CMK (cell line): ENCODE data around the gene CCN6.
"Not testable (repeated sequence)": the region's sequence is repeated elsewhere in the genome, so short reads cannot be mapped to it uniquely, and the experiment has no call there.

ENCODE experiments used
- DNase-seq: peaks from one replicate; pipeline ENCODE4 v3.0.0-alpha.2; 2010; ENCODE audit warnings: low read depth

The CCN6 gene

DNA sequence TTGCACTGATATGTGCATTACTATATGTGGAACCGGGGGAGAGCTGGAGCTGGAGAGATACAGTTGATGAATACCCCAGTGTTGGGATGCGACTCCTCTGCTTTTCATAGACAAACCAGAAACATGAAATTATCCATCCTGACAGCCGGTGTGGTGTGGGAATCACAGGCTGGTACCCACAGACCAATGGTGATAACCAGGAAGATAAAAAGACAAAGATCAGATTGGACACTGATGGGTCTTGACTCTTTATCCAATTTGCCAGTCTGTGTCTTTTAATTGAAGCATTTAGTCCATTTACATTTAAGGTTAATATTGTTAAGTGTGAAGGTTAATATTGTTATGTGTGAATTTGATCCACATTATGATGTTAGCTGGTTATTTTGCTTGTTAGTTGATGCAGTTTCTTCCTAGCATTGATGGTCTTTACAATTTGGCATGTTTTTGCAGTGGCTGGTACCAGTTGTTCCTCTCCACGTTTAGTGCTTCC is 2.6 kb upstream of the CCN6 start:
- not testable (repeated sequence) for DNase-seq

DNA sequence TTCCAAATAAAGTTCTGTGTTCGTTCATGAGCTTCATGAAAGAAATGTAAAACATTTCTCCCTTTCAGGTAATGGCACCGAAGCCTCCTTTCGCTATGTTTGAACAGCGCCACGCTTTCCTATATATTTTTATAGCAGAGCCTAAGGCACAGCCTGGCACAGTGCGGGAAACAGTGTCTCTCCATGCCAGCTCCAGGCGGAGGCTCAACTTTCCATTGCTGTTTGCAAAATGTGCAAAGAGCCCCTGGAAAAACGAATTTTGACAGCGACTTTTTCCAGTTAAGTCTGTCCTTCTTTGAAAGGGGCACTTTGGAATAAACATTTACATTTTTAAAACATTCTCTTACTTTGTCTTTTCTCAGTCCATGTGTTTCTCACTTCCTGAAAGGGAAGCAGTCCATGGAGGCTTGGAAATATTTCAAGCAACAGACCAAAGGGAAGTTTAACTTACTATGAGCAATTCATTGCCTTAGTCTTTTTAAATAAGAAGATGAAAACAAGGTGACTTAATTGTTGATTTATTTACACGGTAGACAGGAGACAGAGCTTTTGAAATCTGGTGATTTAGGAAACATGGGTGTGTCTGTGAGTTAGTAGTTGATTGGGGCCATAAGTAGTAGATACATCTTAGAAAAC is 769 bp downstream of the CCN6 start:
- no peak for DNase-seq

DNA sequence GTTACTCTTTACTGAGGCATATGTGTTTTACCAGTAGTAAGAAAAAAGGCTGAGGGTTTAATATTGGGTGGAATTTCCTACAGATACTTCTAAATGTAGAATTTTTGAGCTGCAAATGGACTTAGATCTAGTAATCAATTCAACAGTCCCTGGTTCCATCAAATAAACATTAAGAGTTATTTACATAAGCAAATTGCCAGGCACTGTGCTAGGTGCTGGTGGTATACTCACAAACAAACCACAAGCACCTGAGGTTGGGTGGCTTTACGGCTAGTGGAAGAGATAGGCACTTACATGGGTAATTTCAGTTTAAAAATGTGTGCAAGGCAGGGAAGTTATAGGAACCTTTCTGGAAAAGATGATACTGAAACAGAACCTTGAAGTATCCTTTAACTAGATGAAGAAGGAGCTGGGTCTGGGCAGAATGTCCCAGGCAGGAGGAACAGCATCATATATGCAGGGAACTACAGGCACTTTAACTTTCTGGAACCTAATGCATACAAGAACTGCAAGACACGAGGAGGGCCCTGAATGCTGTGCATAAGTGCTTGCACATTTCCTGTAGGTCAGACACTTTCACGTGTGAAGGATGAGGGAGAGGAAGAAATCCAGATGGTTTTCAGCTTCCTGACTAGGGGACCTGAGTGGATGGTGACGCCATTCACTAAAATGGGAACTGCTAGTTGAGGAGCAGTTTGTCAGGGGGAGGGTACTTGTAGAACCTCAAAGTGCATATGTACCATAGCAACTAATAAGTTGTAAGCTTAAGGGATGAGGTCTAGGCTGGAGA is 4.5 kb downstream of the CCN6 start:
- no peak for DNase-seq

DNA sequence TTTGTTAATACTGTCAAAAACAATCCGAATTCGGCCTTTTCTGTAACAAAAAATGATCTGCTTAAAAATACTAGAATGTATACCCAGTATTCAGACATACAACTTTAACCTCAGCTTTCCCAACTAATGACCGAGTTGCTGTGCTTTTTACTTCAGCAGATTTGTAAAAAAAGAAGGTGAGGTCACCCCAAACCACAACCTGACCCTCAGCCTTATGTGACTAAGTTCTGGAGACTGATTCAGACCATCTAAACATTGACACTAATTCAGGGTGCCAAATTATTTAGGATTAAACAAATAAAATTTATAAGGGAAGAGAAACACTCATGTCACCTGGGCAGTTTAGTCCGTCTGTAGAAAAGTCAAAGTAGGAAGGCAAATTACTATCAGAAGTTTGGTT is 7.7 kb downstream of the CCN6 start:
- no peak for DNase-seq

DNA sequence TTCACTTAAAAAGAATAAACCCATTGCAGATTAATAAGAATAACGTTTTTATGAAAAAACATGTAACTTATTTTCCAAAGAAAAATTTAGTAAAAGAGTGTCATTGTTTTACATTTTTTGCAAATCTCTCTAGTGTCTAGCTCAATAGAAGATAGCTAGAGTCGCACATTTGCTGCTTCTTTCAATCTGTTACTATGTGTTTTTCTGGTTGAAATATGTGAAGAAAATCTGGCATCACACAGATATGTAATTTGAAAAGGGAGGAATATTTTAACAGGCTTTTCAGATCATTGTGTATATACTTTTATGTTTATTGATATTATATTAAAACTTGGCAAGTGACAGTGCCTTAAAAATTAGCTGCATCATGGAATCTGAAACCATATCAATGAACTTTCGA is 9.1 kb downstream of the CCN6 start:
- DNase-seq, result no peak

DNA sequence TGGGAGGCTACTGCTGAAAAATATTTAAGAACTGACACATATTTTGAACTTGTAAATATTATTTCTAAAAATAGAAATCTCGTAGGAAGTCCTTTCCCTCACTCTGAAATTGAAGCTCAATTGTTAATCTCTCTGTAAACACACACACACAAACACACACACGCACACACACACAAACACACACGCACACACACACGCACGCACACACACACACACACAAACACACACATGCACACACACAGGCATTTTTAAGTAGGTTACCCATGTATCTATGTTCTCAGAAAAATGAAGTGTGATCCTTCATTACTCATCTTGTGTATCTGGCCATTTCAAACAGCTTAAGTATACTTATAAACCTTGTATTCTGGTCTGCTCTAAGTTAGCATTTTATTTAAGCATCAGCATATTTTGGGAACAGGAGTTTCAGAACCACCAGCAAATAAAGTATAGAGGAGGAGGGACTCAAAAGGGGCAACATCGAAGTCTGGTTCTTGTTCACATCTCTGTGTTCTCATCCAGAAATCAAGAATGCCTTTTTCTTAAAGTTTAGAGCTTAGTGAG is 11.6 kb downstream of the CCN6 start:
- DNase-seq, result no peak

DNA sequence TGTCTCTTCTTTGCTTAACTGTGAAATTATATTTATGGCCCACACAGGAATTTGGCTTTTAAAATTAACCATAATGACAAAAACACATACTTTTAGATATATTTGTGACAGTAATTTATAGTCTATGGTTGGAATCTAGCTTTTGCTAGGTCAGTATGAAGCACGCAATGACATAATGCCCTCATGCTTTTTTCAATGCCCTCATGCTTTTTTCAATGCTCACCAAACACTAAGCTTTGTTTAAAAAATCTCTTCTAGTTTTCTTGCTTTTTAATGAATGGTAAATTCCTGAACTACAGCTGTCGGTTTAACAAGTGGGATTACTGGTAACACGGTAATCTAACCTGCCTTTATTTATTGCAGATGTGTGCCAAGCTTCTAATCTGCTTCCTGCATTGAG is 12.7 kb downstream of the CCN6 start:
- DNase-seq, result no peak

DNA sequence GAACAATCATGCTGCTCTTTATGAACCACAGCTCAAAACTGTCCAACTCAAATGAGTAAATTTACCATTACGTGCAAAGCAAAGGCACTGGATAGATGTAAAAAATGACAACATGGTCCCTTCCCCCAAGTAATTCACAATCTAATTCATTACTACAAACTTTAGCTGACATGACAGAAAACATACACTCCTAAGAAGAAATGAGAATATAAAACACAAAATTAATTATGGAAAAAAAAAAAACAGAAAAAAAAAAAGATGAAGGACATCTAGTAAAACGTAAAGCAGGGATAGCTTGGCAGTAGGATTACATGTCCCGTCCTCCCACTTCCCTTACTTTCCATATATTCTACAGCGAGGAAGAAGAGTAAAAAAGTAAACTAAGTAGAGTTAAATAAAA is 27.7 kb downstream of the CCN6 start:
- no peak for DNase-seq

DNA sequence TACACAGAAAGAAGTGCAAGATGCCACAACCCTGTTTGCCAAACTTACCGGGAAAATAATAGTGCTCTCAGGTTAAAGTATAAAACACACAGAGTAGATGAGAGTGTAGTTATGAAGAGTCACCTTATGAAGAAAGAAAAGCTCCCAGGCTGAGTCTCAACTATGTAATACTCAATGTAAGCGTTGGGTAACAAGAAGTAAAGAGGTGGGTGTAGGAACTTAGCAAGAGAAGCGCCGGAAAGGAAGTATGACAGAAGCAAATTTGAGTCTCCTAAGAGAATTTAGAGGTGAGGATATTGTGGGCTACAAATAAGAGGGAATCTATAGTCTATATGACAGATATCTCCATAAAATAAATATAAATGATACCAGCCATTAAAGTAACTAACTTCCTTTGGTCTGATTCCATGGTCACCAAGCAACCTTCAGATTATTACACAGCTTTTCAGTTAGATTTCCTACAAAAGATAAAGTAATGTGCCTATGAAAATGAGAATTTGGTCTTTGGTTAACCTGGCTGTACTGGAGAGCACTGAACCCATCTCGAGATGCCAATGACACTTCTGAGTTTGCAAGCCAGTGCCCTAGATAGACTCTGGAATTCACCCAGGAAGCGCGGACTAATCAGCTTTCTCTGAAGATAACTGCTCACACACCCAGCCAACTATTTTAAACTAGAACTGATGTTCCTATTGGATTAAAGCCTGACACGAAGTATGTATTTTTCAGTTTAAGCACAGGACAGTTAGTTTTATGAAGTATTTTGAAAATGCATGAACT is 31.6 kb downstream of the CCN6 start:
- DNase-seq, result no peak

DNA sequence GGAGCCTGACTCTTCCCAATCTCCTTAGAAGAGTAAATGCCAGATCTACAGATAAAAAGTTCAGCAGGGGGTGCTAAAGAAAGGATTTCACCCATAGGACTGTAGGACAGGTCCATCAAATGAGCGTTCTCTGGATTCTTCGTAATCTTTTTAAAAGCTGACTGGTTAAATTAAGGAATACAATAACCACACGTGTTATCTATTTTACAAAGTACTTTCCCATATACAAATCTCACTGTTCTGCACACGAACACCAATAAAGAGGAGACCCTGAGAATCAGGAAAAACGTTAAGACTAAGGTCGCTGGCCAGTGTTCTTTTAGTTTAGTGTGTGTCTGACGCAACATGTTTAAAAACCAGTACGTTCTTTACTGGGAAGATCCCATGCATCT is 32.8 kb downstream of the CCN6 start:
- no peak for DNase-seq

DNA sequence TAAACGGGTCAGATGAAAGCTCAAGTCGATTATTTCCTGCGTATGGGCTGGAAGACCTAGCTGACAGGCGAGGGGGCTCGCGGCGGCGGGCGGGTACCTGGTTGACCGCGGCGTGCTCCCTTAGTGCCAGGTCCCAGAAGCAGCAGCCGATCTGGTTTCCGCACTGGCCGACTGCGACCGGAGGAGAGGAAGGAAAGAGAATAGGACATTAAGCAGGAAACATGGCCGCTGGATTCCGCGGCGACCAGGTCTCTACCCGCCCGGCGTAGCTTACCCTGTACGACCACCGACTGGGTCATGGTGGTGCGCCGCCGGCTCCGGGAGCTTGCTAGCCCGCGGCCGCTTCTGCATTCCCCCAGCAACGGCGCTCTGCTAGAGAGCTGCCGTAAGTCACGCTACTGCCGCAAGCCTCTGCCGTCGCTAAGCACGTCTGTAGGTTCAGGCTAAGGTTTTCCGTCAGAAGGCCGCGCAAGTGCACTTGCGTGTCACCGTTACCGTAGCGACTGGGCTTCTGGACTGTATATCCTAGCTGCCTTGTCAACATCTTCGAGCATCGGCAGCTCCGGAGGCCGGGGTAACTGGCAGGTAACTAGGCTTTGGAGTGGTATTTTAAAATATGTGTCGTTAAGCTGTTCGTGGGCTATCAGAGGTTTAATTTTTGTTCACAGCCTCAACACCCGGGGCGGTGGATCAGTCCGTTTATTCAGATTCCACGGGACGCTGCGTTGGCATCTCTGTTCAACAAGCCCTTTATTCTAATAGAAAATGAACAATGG is 33.4 kb downstream of the CCN6 start, which contains the start of the genes FAM229B and TUBE1:
Gene FAM229B, plus strand, starts transcription at position 456 of the 776 bp plus-strand sequence. CDS start 11,693 bp downstream, outside the sequence.
Gene TUBE1, minus strand, starts transcription at position 347 of the 776 bp plus-strand sequence. Its CDS starts 48 bp downstream, at position 299.
- peak; percentile 96 for DNase-seq

DNA sequence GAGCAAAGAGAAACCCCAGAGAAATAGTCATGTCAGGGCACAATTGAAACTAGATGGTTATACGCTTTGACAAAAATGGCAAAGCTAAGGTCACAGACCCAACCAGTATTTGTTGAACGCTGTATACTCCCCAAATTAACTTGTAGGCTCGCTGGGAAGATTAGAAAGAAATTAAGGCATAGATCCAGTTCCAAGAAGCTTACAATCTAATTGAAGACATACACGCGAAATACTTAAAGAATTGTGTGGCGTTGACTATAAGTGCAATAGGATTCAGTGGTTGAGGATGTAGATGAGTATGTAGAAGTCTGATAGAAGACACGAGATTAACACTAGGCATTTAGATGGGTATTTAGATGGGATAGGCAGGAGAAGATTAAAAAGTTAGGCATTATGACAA is 34.0 kb downstream of the CCN6 start:
- no peak for DNase-seq

DNA sequence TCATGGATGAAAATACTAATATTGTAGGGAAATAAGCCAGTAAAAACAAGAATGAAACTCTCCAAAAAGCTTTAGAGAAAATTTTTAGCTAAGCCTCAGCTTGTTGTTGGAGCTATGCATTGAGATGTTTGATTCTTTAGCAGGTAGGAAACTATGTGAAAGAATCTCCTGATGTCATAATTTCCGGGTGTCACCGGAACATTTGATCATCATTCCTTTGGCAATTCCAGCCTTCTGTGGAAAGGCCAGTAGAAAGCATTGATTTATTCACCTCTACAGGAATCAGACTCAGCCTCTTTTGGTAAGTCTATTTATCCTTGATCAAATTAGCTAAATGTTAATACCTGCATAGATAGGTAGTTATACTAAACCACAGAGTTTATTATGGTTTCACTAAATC is 43.0 kb downstream of the CCN6 start:
- DNase-seq, result no peak

DNA sequence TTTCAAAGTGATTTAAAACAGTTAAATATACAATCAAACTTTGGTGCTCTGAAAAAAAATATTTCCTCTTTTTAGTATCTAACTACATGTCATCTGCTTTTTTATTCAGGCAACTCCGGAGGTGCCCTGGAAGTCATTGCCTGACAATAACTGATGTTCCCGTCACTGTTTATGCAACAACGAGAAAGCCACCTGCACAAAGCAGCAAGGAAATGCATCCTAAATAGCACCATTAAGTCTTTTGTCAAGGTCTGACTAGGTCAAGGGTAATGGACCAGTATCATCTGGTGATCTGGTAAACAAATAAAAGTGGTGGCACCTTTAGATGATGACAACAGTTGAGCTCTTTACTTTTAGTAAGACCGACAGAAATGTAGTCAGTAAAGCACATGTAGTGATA is 46.7 kb downstream of the CCN6 start:
- DNase-seq, result no peak

DNA sequence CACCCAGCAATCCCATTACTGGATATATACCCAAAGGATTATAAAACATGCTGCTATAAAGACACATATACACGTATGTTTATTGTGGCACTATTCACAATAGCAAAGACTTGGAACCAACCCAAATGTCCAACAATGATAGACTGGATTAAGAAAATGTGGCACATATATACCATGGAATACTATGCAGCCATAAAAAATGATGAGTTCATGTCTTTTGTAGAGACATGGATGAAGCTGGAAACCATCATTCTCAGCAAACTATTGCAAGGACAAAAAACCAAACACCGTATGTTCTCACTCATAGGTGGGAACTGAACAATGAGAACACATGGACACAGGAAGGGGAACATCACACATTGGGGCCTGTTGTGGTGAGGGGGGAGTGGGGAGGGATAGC is 52.1 kb downstream of the CCN6 start:
- DNase-seq, result not testable (repeated sequence)

DNA sequence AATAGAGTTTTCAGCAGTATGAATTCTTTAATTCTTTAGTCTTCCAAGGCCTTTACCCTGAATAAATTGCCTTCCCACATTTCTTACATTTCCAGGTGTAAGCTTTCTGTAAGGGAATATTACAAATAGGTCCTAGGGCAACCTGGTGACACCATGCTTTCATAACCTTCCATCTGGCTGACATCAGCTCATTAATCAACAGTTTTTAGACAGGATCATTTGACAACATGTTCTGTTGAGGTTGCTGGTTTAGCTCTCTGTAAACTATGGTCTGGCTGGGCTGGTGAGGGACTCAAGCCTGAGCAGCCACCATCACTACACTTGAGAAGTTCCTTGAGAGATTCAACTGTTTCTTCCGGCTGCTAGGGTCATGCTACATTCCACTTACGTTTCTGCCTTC is 52.7 kb downstream of the CCN6 start:
- DNase-seq, result no peak

DNA sequence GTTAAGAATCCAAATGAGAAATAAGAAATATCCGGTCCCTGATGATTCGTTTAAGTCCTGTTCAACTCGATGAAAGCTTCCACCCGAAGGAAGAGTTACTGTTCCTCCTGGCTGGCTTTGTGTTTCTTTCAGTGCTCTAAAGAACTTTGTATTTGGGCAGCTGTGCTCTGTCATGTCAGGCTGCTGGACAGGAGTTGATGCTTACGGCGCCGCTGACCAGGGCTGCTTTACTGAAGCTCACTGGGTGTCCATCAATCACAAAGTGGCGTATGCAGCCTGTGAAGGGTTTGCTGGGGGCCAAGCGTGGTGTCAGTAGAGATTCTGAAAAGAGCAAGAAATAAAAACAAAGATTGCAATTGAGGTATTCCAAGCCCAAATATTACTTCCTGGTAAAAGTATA is 55.4 kb downstream of the CCN6 start:
- no peak for DNase-seq

DNA sequence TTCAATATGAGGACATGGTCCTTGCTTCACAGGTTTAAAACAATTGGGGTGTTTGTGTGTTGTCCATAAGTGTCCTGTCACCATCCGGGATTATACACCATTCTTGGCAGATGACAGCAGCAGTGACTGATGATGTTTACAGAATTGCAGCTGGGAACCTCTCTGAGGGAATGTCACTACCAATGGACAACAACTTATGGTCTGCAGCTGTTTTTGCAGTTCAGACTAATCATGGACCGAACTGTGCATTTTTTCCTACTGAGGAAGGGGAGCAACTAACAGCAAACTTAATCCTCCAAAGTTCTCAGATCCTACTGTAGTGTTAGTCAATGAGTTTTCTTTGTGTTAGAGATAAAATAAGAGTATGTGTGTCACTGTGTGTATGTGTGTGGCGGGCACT is 59.5 kb downstream of the CCN6 start:
- no peak for DNase-seq

DNA sequence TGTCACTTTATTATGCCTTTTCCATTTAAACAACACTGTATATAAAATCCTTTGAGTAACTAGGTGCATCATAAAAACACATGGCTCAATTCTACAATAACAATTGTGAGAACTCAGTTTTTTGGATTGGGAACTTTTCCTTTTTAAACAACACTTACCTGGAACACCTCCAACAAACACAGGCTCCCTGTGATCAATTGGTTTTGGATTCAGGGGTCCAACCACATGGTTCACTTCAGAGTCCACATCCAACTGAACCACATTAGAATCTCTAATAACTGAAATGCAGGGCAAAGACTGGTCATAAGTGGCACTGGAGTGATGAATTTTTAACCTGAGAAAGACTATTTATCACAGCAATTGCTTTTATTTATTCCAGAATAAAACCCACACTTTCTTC is 60.0 kb downstream of the CCN6 start:
- no peak for DNase-seq

DNA sequence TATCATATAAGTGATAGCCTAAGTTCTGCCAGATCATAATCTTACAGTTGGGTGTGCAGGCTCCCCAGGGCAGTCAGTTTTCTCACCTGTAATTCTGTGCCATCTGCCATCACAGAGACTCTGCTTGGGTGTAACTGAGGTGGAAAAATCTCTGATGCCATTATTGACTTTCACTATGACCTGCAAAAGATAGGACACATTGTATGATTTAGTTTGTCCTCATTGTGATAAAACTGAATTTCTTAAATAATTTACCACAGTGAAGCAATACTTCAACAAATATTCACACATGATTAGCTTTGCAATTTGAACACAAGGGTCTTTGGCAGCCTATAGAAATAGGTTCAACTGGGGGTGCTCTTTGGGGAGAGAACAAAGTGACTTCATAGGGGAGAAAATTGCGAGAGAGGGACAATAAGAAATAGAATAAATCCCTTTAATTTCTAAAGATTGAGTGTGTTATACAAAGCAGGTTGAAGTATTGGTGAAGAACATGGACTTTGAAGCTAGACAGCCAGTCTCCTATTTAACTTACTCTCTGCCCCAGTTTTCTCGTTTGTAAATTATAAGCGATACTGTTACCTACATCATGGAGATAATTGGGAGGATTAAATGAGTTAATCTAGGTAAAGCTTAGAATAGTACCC is 60.8 kb downstream of the CCN6 start:
- no peak for DNase-seq

DNA sequence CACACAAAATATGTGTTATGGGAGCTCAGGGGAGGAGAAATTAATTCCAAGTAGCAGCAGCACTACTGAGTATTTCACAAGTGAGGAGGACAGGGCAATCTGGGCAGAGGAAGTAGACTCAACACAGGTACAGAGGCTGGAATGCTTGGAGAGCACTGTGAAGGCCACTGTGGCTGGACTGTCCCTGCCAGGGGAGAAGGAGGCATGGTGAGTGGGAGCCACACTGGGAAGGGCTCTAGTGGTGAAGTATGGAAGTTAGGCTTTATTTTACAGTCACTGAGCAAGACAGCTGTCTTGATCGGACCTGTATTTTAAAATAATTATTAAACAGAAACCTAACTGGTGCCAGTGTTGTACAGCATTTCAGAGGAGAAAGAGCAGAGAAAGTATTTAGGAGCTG is 62.3 kb downstream of the CCN6 start:
- no peak for DNase-seq
